Gastroesophageal sphincter (tissue), 3 donors: ENCODE data around the gene HNRNPA1.

Experiments used
- EP300 ChIP-seq: sonication (generic); formaldehyde crosslinking; IDR thresholded peaks from one replicate; pipeline ENCODE4 v1.6.1; 2017; ENCODE audit warnings: antibody characterized with exemption, mild to moderate bottlenecking
- TF ChIP-seq, protein P1 (sequence below), 4 experiments: fragments of 200-600 bp in 2 of 4; fragments of 450-650 bp in 2 of 4; sonication (generic) in 1 of 4; IDR thresholded peaks; one replicate each; pipeline ENCODE4 v1.5.1; 2017 to 2019; ENCODE audit warnings: antibody characterized with exemption in 4 of 4, mild to moderate bottlenecking in 2 of 4, moderate library complexity in 2 of 4

DNA sequence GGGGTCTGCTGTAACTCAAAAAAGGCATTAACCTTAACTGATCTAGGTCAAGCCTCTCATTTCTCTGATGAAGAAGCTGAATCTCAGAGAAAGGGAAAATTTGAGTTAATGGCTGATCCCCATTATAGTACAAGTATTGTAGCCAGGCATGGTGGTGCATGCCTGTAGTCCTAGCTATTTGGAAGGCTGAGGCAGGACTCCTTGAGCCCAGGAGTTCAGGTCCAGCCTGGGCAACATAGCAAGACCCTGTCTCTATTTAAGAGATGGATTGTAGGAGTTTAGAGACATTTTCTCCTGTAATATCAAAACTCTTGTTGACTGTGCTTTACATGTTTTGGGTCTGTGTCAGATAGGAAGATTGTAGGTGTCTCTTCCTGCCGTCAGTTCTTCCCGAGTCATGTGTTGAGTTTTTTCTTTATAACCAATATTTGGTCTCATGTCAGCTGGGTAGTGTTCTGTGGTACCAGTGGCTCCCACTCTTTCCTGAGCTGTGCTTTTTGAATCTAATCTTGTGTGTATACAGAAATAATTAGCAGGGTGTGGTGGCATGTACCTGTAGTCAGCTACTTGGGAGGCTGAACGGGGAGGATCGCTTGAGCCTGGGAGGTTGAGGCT is 53.0 kb downstream of the HNRNPA1 start:
- TF ChIP-seq, protein P1, sequence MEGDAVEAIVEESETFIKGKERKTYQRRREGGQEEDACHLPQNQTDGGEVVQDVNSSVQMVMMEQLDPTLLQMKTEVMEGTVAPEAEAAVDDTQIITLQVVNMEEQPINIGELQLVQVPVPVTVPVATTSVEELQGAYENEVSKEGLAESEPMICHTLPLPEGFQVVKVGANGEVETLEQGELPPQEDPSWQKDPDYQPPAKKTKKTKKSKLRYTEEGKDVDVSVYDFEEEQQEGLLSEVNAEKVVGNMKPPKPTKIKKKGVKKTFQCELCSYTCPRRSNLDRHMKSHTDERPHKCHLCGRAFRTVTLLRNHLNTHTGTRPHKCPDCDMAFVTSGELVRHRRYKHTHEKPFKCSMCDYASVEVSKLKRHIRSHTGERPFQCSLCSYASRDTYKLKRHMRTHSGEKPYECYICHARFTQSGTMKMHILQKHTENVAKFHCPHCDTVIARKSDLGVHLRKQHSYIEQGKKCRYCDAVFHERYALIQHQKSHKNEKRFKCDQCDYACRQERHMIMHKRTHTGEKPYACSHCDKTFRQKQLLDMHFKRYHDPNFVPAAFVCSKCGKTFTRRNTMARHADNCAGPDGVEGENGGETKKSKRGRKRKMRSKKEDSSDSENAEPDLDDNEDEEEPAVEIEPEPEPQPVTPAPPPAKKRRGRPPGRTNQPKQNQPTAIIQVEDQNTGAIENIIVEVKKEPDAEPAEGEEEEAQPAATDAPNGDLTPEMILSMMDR (IDR thresholded peaks at IDR 0.05) = no peak
- TF ChIP-seq EP300 = no peak
